ENCODE measurements around the gene CFAP20.

GRCh38 chr16:58070585-58070984, 58.6 kb downstream of the CFAP20 start:
- TF ChIP-seq CHD2 (IDR thresholded peaks at IDR 0.05; ENCODE audit: low read length, partially characterized antibody) (no peak), CTCF (IDR thresholded peaks at IDR 0.05) (no peak), POLR2A (IDR thresholded peaks at IDR 0.05; ENCODE audit: low read length) (no peak), TFCP2L1 (CRISPR knock-in tag; IDR thresholded peaks at IDR 0.05) (no peak), ZC3H11A (IDR thresholded peaks at IDR 0.05) (no peak), SMC3 (IDR thresholded peaks at IDR 0.05) (no peak), PBX3 (IDR thresholded peaks at IDR 0.05) (no peak), SREBF2 (IDR thresholded peaks at IDR 0.05) (no peak)

Measured in A549 (cell line).